ENCODE measurements around the gene MYLIP.

DNA sequence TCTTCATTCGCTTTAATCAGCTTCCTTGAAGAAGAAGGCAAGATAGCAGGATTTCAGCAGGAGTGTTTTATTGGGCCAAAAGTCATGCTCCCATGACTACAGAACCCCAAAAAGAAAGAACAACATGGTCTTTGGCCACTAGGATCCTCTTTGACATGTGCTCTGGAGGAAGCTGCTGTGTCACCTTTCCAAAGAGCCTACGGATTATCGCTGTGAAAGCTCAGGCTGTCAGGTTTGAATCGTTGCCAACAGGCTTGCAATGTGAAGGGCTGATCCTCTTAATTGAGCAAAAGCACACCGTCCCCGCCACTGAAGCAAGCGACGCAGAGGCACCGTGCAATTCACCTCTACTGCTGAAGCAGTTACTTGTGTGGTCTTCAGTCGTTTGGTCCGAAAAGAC, 29.0 kb downstream of the MYLIP start:
- no peak for TF ChIP-seq POLR2A (IDR thresholded peaks at IDR 0.05)
- TF ChIP-seq, protein P1, sequence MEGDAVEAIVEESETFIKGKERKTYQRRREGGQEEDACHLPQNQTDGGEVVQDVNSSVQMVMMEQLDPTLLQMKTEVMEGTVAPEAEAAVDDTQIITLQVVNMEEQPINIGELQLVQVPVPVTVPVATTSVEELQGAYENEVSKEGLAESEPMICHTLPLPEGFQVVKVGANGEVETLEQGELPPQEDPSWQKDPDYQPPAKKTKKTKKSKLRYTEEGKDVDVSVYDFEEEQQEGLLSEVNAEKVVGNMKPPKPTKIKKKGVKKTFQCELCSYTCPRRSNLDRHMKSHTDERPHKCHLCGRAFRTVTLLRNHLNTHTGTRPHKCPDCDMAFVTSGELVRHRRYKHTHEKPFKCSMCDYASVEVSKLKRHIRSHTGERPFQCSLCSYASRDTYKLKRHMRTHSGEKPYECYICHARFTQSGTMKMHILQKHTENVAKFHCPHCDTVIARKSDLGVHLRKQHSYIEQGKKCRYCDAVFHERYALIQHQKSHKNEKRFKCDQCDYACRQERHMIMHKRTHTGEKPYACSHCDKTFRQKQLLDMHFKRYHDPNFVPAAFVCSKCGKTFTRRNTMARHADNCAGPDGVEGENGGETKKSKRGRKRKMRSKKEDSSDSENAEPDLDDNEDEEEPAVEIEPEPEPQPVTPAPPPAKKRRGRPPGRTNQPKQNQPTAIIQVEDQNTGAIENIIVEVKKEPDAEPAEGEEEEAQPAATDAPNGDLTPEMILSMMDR (IDR thresholded peaks at IDR 0.05) = no peak
